HepG2 (cell line): ENCODE results near the gene CLPSL2. TPM values are rescaled to one million over a fixed set of nuclear protein-coding genes. Genes with fewer than 3 reads are reported as not detected.

ENCODE experiments used
- DNMT1 ChIP-seq: sonication (generic); formaldehyde crosslinking; IDR thresholded peaks from 2 replicates; pipeline ENCODE4 v1.5.1; 2020; ENCODE audit warnings: mild to moderate bottlenecking, missing genetic modification reagents
- HES4 ChIP-seq: sonication (generic); formaldehyde crosslinking; IDR thresholded peaks from 2 replicates; pipeline ENCODE4 v1.9.0; 2021; ENCODE audit warnings: mild to moderate bottlenecking, missing genetic modification reagents, borderline replicate concordance
- IRX3 ChIP-seq: sonication (generic); formaldehyde crosslinking; IDR thresholded peaks from 2 replicates; pipeline ENCODE4 v1.8.1; 2023; ENCODE audit warnings: mild to moderate bottlenecking, low read depth, missing genetic modification reagents, borderline replicate concordance
- MXD4 ChIP-seq: IDR thresholded peaks from 2 replicates; pipeline ENCODE4 v1.6.1; 2016; ENCODE audit warnings: mild to moderate bottlenecking, missing biosample characterization, missing genetic modification reagents
- RFXAP ChIP-seq: sonication (generic); formaldehyde crosslinking; IDR thresholded peaks from 2 replicates; pipeline ENCODE4 v1.4.0; 2020; ENCODE audit warnings: missing genetic modification reagents, borderline replicate concordance
- SNAPC2 ChIP-seq: sonication (generic); formaldehyde crosslinking; IDR thresholded peaks from 2 replicates; pipeline ENCODE4 v1.8.1; 2022; ENCODE audit warnings: mild to moderate bottlenecking, missing genetic modification reagents
- SSRP1 ChIP-seq: IDR thresholded peaks from 2 replicates; pipeline ENCODE4 v1.6.1; 2016; ENCODE audit warnings: control low read depth
- TAF15 ChIP-seq: fragments of 200-400 bp; formaldehyde crosslinking; IDR thresholded peaks from one replicate; pipeline ENCODE4 v1.6.1; 2018; ENCODE audit warnings: mild to moderate bottlenecking, low read depth, low read length; ENCODE audit not compliant: poor library complexity, severe bottlenecking
- XRCC5 ChIP-seq: fragments of 200-400 bp; formaldehyde crosslinking; optimal IDR thresholded peaks from 2 replicates; pipeline ENCODE3; 2017; ENCODE audit warnings: mild to moderate bottlenecking, low read length
- ZKSCAN1 ChIP-seq: fragments of 150-350 bp; IDR thresholded peaks from 2 replicates; pipeline ENCODE4 v1.6.1; 2014; ENCODE audit warnings: low read length
- ZNF205 ChIP-seq: IDR thresholded peaks from 2 replicates; pipeline ENCODE4 v1.6.1; 2018; ENCODE audit warnings: missing biosample characterization, missing genetic modification reagents
- ZNF235 ChIP-seq: sonication (generic); formaldehyde crosslinking; IDR thresholded peaks from 2 replicates; pipeline ENCODE4 v1.8.1; 2023; ENCODE audit warnings: mild to moderate bottlenecking, missing genetic modification reagents, borderline replicate concordance
- ZNF562 ChIP-seq: sonication (generic); formaldehyde crosslinking; IDR thresholded peaks from 2 replicates; pipeline ENCODE4 v1.8.0; 2022; ENCODE audit warnings: missing genetic modification reagents, borderline replicate concordance
- ZSCAN29 ChIP-seq: sonication (generic); formaldehyde crosslinking; conservative IDR thresholded peaks from 2 replicates; pipeline ENCODE4 v1.4.0; 2020; ENCODE audit warnings: mild to moderate bottlenecking, missing genetic modification reagents
- polyA plus RNA-seq, 8 experiments: library from polyadenylated mRNA; depleted of rRNA in 3 of 8; stranded (reverse) in 7 of 8; unstranded in 1 of 8; fragments of >200 nt; fragmentation: Illumina TruSeq in 4 of 8; extraction: Trizol in 4 of 8; gene quantifications; 2 replicates each; pipeline versions ENCODE4 v1.2.1 to v1.2.3, GENCODE V29; 2011 to 2016; ENCODE audit warnings: low read depth in 4 of 8, missing spikeins in 1 of 8, mixed read lengths in 1 of 8; ENCODE audit not compliant: insufficient read depth in 1 of 8
- total RNA-seq, 5 experiments: library from RNA; depleted of rRNA; stranded (reverse); fragments of >200 nt; fragmentation: Illumina TruSeq; extraction: Trizol; gene quantifications; 2 replicates each; pipeline ENCODE4 v1.2.3, GENCODE V29; 2016; ENCODE audit warnings: low read depth in 1 of 5
- TF ChIP-seq, protein P1 (sequence below): sonication (generic); formaldehyde crosslinking; IDR thresholded peaks from 2 replicates; pipeline ENCODE4 v1.4.0; 2020; ENCODE audit warnings: missing genetic modification reagents, borderline replicate concordance
- TF ChIP-seq, protein P2 (sequence below): sonication (generic); formaldehyde crosslinking; IDR thresholded peaks from 2 replicates; pipeline ENCODE4 v1.8.0; 2022; ENCODE audit warnings: mild to moderate bottlenecking, missing genetic modification reagents; ENCODE audit not compliant: insufficient replicate concordance
- TF ChIP-seq, protein P3 (sequence below): sonication (generic); formaldehyde crosslinking; IDR thresholded peaks from 2 replicates; pipeline ENCODE4 v1.8.0; 2022; ENCODE audit warnings: missing genetic modification reagents, mild to moderate bottlenecking, borderline replicate concordance
- TF ChIP-seq, protein P4 (sequence below): sonication (generic); formaldehyde crosslinking; IDR thresholded peaks from 2 replicates; pipeline ENCODE4 v1.8.0; 2022; ENCODE audit warnings: missing genetic modification reagents, low read depth, mild to moderate bottlenecking, borderline replicate concordance
- TF ChIP-seq, protein P5 (sequence below): sonication (generic); formaldehyde crosslinking; IDR thresholded peaks from 2 replicates; pipeline ENCODE4 v1.9.0; 2021; ENCODE audit warnings: missing genetic modification reagents, mild to moderate bottlenecking, borderline replicate concordance
- TF ChIP-seq, protein P6 (sequence below): sonication (generic); formaldehyde crosslinking; conservative IDR thresholded peaks from 2 replicates; pipeline ENCODE4 v1.8.1; 2023; ENCODE audit warnings: missing genetic modification reagents

CLPSL2 gene
- total and polyA plus RNA-seq, 2 of the 13 experiments (the other 11 are each of a cell fraction or from before 2014, with no cell fraction given) = not detected

DNA sequence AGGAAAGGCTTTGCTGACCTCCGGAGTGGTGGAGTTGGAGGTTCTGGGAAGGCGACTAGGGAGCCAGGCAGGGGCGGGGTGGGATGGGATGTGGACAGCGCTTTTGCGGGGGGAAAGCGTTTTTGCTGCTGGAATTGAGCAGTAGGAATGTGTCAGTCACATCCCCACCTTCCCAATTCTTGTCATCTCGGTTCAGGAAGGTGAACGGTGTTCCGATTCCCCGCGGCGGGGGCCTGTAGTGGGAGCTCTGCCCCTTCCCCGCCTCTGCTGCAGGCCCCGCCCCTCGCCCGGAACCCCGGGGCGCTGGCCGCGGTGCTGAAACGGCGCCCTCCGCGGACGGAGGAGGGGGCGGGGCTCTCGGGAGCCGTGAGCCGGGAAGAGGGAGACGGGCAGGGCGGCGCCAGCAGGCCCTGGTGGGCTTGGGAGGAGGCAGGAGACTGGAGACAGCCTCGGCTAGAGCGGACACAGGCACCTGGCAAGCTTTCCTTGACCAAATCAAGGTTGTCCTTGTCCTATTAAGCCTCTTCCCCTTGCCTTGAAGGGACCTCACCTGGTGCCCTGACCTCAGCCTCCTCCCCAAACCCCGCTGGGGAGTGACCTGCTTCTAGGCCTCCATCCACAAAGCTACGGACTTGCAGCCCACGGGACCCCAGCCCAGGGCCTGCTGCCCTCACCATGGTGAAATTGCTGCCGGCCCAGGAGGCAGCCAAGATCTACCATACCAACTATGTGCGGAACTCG, 28.8 kb downstream of the CLPSL2 start, which contains the start of gene LHFPL5 (continued):
- peak; percentile 97 for TF ChIP-seq XRCC5
- TF ChIP-seq HES4 (CRISPR knock-in tag) = peak; percentile 99
- TF ChIP-seq TAF15 = no peak
- TF ChIP-seq ZNF205 (CRISPR knock-in tag) = peak; percentile 98
- TF ChIP-seq, protein P1, sequence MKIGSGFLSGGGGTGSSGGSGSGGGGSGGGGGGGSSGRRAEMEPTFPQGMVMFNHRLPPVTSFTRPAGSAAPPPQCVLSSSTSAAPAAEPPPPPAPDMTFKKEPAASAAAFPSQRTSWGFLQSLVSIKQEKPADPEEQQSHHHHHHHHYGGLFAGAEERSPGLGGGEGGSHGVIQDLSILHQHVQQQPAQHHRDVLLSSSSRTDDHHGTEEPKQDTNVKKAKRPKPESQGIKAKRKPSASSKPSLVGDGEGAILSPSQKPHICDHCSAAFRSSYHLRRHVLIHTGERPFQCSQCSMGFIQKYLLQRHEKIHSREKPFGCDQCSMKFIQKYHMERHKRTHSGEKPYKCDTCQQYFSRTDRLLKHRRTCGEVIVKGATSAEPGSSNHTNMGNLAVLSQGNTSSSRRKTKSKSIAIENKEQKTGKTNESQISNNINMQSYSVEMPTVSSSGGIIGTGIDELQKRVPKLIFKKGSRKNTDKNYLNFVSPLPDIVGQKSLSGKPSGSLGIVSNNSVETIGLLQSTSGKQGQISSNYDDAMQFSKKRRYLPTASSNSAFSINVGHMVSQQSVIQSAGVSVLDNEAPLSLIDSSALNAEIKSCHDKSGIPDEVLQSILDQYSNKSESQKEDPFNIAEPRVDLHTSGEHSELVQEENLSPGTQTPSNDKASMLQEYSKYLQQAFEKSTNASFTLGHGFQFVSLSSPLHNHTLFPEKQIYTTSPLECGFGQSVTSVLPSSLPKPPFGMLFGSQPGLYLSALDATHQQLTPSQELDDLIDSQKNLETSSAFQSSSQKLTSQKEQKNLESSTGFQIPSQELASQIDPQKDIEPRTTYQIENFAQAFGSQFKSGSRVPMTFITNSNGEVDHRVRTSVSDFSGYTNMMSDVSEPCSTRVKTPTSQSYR (CRISPR knock-in tag) = peak; percentile 91
- peak; percentile 98 for TF ChIP-seq MXD4
- TF ChIP-seq RFXAP (CRISPR knock-in tag) = peak; percentile 96
- TF ChIP-seq, protein P2, sequence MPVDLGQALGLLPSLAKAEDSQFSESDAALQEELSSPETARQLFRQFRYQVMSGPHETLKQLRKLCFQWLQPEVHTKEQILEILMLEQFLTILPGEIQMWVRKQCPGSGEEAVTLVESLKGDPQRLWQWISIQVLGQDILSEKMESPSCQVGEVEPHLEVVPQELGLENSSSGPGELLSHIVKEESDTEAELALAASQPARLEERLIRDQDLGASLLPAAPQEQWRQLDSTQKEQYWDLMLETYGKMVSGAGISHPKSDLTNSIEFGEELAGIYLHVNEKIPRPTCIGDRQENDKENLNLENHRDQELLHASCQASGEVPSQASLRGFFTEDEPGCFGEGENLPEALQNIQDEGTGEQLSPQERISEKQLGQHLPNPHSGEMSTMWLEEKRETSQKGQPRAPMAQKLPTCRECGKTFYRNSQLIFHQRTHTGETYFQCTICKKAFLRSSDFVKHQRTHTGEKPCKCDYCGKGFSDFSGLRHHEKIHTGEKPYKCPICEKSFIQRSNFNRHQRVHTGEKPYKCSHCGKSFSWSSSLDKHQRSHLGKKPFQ (CRISPR knock-in tag) = peak; percentile 87
- TF ChIP-seq, protein P3, sequence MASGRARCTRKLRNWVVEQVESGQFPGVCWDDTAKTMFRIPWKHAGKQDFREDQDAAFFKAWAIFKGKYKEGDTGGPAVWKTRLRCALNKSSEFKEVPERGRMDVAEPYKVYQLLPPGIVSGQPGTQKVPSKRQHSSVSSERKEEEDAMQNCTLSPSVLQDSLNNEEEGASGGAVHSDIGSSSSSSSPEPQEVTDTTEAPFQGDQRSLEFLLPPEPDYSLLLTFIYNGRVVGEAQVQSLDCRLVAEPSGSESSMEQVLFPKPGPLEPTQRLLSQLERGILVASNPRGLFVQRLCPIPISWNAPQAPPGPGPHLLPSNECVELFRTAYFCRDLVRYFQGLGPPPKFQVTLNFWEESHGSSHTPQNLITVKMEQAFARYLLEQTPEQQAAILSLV (CRISPR knock-in tag) = peak; percentile 99
- no peak for TF ChIP-seq ZKSCAN1
- TF ChIP-seq ZSCAN29 (CRISPR knock-in tag) = no peak
- TF ChIP-seq SSRP1 (CRISPR knock-in tag) = no peak
- TF ChIP-seq, protein P4, sequence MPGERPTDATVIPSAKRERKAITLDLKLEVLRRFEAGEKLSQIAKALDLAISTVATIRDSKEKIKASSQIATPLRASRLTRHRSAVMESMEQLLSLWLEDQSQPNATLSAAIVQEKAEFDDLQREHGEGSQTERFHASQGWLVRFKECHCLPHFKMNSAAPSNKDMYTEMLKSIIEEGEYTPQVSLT = no peak
- TF ChIP-seq DNMT1 = peak; percentile 97
- 0 out of 2 replicates have a peak, but pooled peaks have one; percentile 67 for TF ChIP-seq ZNF562 (CRISPR knock-in tag)
- peak; percentile 95 for TF ChIP-seq SNAPC2
- TF ChIP-seq, protein P5, sequence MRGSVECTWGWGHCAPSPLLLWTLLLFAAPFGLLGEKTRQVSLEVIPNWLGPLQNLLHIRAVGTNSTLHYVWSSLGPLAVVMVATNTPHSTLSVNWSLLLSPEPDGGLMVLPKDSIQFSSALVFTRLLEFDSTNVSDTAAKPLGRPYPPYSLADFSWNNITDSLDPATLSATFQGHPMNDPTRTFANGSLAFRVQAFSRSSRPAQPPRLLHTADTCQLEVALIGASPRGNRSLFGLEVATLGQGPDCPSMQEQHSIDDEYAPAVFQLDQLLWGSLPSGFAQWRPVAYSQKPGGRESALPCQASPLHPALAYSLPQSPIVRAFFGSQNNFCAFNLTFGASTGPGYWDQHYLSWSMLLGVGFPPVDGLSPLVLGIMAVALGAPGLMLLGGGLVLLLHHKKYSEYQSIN (CRISPR knock-in tag) = peak; percentile 94; the same call in 1 of the 2 replicates
- peak; percentile 99 for TF ChIP-seq IRX3 (CRISPR knock-in tag)
- TF ChIP-seq ZNF235 (CRISPR knock-in tag) = peak; percentile 99
- TF ChIP-seq, protein P6, sequence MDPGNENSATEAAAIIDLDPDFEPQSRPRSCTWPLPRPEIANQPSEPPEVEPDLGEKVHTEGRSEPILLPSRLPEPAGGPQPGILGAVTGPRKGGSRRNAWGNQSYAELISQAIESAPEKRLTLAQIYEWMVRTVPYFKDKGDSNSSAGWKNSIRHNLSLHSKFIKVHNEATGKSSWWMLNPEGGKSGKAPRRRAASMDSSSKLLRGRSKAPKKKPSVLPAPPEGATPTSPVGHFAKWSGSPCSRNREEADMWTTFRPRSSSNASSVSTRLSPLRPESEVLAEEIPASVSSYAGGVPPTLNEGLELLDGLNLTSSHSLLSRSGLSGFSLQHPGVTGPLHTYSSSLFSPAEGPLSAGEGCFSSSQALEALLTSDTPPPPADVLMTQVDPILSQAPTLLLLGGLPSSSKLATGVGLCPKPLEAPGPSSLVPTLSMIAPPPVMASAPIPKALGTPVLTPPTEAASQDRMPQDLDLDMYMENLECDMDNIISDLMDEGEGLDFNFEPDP (CRISPR knock-in tag) = peak; percentile 99
